Loucy (cell line): ENCODE measurements around the gene BORCS6.

ENCODE experiments used
- H2AFZ ChIP-seq: fragments of 200-600 bp; sonication (generic); 2 replicates; pipeline ENCODE4 v1.6.0; 2016; ENCODE audit warnings: antibody characterized with exemption, mild to moderate bottlenecking, low read length, moderate library complexity
- H3F3A ChIP-seq: fragments of 200-600 bp; 2 replicates; pipeline ENCODE4 v1.6.0; 2016; ENCODE audit warnings: antibody characterized with exemption, low read depth, mild to moderate bottlenecking
- H3K27me3 ChIP-seq: fragments of 200-600 bp; sonication (generic); 2 replicates; pipeline ENCODE4 v1.6.1; 2014; ENCODE audit warnings: low read length, mild to moderate bottlenecking; ENCODE audit not compliant: insufficient read depth, poor library complexity, severe bottlenecking
- H3K36me3 ChIP-seq: fragments of 200-600 bp; sonication (generic); 2 replicates; pipeline ENCODE4 v1.6.1; 2016; ENCODE audit warnings: low read length; ENCODE audit not compliant: insufficient read depth
- H3K4me1 ChIP-seq: fragments of 200-600 bp; sonication (generic); 2 replicates; pipeline ENCODE4 v1.5.1; 2014; ENCODE audit warnings: low read length, mild to moderate bottlenecking; ENCODE audit not compliant: insufficient read depth, poor library complexity, severe bottlenecking
- H3K4me2 ChIP-seq: fragments of 200-600 bp; sonication (generic); 2 replicates; pipeline ENCODE4 v1.6.0; 2014; ENCODE audit warnings: antibody characterized with exemption, low read length, low read depth, mild to moderate bottlenecking; ENCODE audit not compliant: poor library complexity, severe bottlenecking
- H3K4me3 ChIP-seq: fragments of 200-600 bp; sonication (generic); 2 replicates; pipeline ENCODE4 v1.5.1; 2014; ENCODE audit warnings: low read length, mild to moderate bottlenecking, mixed read lengths; ENCODE audit not compliant: poor library complexity, severe bottlenecking
- H3K79me2 ChIP-seq: fragments of 200-600 bp; sonication (generic); 2 replicates; pipeline ENCODE4 v1.6.1; 2014; ENCODE audit warnings: low read length; ENCODE audit not compliant: insufficient read depth
- H3K9ac ChIP-seq: fragments of 200-600 bp; sonication (generic); 2 replicates; pipeline ENCODE4 v1.6.0; 2014; ENCODE audit warnings: mild to moderate bottlenecking, low read depth, low read length, moderate library complexity; ENCODE audit not compliant: poor library complexity, severe bottlenecking
- H3K9me2 ChIP-seq: fragments of 200-600 bp; sonication (generic); replicated peaks from 2 replicates; pipeline ENCODE4 v1.6.1; 2016; ENCODE audit warnings: low read depth, low read length, mixed read lengths
- H3K9me3 ChIP-seq: fragments of 200-600 bp; sonication (generic); 2 replicates; pipeline ENCODE4 v1.6.1; 2014; ENCODE audit warnings: mild to moderate bottlenecking, antibody characterized with exemption, low read length, low read depth; ENCODE audit not compliant: insufficient read depth
- H4K20me1 ChIP-seq: fragments of 200-600 bp; sonication (generic); 2 replicates; pipeline ENCODE4 v1.6.0; 2014; ENCODE audit warnings: antibody characterized with exemption, low read length, mild to moderate bottlenecking; ENCODE audit not compliant: insufficient read depth, poor library complexity, severe bottlenecking
- EZH2phosphoT487 ChIP-seq: fragments of 200-600 bp; IDR thresholded peaks from 2 replicates; pipeline ENCODE4 v1.6.1; 2018; ENCODE audit warnings: antibody characterized with exemption, mild to moderate bottlenecking, moderate library complexity, borderline replicate concordance
- TF ChIP-seq, protein P1 (sequence below): fragments of 200-600 bp; sonication (generic); conservative IDR thresholded peaks from 2 replicates; pipeline ENCODE4 v1.5.1; 2014; ENCODE audit warnings: mild to moderate bottlenecking, antibody characterized with exemption, low read length

BORCS6 gene

DNA sequence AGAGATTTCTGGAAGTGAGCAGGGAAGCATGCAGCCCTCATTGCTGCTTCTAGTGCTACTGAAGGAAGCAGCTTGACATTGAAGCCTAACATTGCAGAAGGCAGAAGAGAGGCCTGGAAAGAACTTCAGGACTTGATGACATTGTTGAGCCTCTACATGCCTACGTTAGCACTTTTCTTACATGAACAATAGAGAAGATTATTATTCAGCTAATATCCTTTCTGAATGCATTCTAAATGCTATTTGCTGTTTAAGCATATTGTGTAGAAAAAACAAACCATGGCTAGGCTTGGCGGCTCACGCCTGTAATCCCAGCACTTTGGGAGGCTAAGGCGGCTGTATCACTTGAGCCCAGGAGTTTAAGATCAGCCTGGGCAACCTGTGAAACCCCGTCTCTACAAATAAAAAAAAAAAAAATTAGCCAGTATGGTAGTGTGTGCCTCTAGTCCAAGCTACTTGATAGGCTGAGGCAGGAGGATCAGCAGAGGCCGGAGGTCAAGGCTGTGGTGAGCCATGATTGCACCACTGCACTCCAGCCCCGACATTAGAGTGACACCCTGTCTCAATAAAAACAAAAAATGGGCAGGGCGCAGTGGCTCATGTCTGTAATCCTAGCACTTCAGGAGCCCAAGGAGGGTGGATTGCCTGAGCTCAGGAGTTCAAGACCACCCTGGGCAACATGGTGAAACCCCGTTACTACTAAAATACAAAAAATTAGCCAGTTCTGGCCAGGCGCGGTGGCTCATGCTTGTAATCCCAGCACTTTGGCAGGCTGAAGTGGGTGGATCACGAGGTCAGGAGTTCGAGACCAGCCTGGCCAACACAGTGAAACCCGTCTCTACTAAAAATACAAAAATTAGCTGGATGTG, 22.6 kb upstream of the BORCS6 start:
- TF ChIP-seq, protein P1, sequence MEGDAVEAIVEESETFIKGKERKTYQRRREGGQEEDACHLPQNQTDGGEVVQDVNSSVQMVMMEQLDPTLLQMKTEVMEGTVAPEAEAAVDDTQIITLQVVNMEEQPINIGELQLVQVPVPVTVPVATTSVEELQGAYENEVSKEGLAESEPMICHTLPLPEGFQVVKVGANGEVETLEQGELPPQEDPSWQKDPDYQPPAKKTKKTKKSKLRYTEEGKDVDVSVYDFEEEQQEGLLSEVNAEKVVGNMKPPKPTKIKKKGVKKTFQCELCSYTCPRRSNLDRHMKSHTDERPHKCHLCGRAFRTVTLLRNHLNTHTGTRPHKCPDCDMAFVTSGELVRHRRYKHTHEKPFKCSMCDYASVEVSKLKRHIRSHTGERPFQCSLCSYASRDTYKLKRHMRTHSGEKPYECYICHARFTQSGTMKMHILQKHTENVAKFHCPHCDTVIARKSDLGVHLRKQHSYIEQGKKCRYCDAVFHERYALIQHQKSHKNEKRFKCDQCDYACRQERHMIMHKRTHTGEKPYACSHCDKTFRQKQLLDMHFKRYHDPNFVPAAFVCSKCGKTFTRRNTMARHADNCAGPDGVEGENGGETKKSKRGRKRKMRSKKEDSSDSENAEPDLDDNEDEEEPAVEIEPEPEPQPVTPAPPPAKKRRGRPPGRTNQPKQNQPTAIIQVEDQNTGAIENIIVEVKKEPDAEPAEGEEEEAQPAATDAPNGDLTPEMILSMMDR, result no peak
- no peak for TF ChIP-seq EZH2phosphoT487
- Histone ChIP-seq H3K9me3 (no peaks in the 10 kb centered on the region), H3K36me3 (peaks cover 2% of the 10 kb centered on the region; the same call in 1 of the 2 replicates), H4K20me1 (peaks cover 14% of the 10 kb centered on the region), H3K27me3 (no peaks in the 10 kb centered on the region), H3K4me1 (peaks cover 10% of the 10 kb centered on the region), H3F3A (no peaks in the 10 kb centered on the region), H3K9me2 (no peaks in the 10 kb centered on the region), H3K4me2 (no peak overlapping the region), H3K79me2 (peaks cover 27% of the 10 kb centered on the region), H2AFZ (no peak overlapping the region), H3K4me3 (no peak overlapping the region), H3K9ac (no peak overlapping the region)

DNA sequence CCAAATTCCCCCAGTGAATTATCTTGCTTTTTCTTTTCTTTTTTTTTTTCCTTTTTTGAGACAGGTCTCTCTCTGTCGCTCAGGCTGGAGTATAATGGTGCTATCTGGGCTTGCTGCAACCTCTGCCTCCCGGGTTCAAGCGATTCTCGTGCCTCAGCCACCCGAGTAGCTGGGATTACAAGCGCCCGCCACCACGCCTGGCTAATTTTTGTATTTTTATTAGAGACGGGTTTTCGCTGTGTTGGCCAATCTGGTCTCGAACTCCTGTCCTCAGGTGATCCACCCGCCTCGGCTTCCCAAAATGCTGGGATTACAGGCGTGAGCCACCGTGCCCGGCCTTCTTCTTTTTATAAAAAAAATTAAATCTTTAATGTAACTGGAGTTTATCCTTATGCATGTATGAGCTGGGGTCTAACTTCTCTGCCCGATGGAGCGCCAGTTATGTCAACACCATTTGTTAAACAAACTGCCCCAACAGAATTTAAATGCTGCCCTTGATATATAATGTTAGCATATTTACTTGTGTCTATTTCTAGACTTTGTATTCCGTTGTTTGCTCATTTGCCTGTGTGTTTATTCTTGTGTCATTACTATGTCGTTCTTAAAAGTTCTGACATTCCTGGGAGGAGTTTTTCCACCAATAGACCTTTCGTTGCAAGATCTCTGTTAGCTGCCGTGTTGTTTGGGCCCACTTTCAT, 20.9 kb upstream of the BORCS6 start:
- H3K27me3 ChIP-seq, result no peaks in the 10 kb centered on the region

DNA sequence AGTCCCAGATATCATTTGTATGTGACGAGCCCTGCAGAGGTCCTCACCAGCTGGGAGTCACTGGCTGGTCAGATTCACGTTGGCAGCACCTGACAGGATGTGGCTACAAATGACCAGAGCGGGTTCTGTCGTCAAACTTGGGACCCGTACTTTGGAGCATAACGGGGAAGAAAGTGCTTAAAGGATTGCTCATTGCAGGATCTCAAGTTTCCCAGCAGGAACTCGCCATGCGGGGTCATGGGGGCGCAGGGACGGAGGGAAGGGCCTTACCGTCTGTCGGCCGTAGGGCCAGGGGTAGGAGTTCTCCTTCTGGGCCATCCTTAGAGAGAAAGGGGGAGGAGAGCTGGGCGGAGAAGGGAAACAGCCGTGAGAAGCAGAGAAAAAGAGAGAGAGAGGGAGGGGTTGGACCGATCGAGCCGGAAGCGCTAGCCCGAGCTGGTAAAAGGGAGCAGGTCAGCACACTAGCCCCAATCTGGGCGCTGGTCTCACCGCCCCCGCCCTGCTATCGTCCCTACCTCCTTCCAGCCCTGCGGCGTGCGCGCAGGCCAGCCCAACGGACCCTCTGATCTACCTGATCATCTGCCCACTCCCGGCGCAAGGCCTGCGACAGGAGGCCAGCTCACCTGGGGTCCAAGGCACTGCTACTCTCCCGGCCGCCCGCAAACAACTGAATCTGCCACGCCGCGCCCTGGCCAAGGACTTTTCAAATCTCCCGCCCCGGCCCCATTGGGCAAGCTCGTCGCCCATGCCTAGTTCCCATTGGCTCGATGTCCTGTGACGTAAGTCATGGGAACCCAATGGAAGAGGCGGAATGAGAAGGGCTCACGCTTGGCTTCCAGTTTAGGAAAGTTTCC, 20.2 kb upstream of the BORCS6 start, which contains the start of gene AURKB:
Gene AURKB, minus strand, starts transcription at position 669 of the 854 bp plus-strand sequence. Its CDS starts 351 bp downstream, at position 318.
- Histone ChIP-seq H3K79me2 (peaks cover 51% of the 10 kb centered on the region), H3K9me2 (no peaks in the 10 kb centered on the region), H3F3A (no peaks in the 10 kb centered on the region), H3K36me3 (peaks cover 26% of the 10 kb centered on the region; the same call in 1 of the 2 replicates), H3K4me1 (peaks cover 20% of the 10 kb centered on the region), H3K27me3 (no peaks in the 10 kb centered on the region), H2AFZ (peak within 1 kb of the TSS; percentile 74), H4K20me1 (peaks cover 29% of the 10 kb centered on the region), H3K4me3 (peak within 1 kb of the TSS; percentile 85), H3K9ac (peak within 1 kb of the TSS; percentile 98), H3K4me2 (peak within 1 kb of the TSS; percentile 88), H3K9me3 (no peaks in the 10 kb centered on the region)
- TF ChIP-seq, protein P1, result no peak
- no peak for TF ChIP-seq EZH2phosphoT487

More for the DNA sequence above, 20.9 kb upstream of the BORCS6 start:
- Histone ChIP-seq H2AFZ (peak overlapping the region; percentile 74), H3K4me1 (peaks cover 20% of the 10 kb centered on the region), H3K9me3 (no peaks in the 10 kb centered on the region), H3K79me2 (peaks cover 43% of the 10 kb centered on the region), H3K36me3 (peaks cover 18% of the 10 kb centered on the region; the same call in 1 of the 2 replicates), H3K9me2 (no peaks in the 10 kb centered on the region), H3F3A (no peaks in the 10 kb centered on the region), H3K4me3 (peak overlapping the region; percentile 85), H3K4me2 (peak overlapping the region; percentile 88), H4K20me1 (peaks cover 26% of the 10 kb centered on the region), H3K9ac (peak overlapping the region; percentile 98)
- TF ChIP-seq, protein P1, result no peak
- no peak for TF ChIP-seq EZH2phosphoT487
